A549 (cell line): ENCODE measurements around the gene RCE1. TPM values are rescaled to one million over a fixed set of nuclear protein-coding genes. Genes with fewer than 3 reads are reported as not detected.

Source experiments
- ATAC-seq, 2 experiments: fragments of 200-7000 bp in 1 of 2; fragments of >200 bp in 1 of 2; cut with Nextera tagmentation in 1 of 2; cut with Tn5 transposase in 1 of 2; 3 replicates each; pipeline versions ENCODE4 v1.8.0 to v1.9.1; 2018 to 2020; ENCODE audit warnings: mild to moderate bottlenecking in 1 of 2, moderate library complexity in 1 of 2
- CTCF ChIA-PET: fragments of 300-600 bp; sonication (Branson Sonifier 250); formaldehyde crosslinking; extraction: SDS; loops from one replicate; lab custom pipeline; 2021; ENCODE audit warnings: antibody characterized with exemption, inconsistent platforms; lab: Yijun Ruan, JAX
- POLR2A ChIA-PET: fragments of 350-600 bp; formaldehyde crosslinking; extraction: SDS; loops from one replicate; lab custom pipeline; 2021; ENCODE audit warnings: antibody characterized with exemption, inconsistent platforms; lab: Yijun Ruan, JAX
- DNase-seq, 2 experiments: peaks; one replicate each; pipeline versions ENCODE4 v3.0.0 to v3.0.0-alpha.2; 2011 to 2016; ENCODE audit warnings: low read depth in 1 of 2, low spot score in 1 of 2
- FAIRE-seq: peaks from 2 replicates; lab custom pipeline; 2011; peaks lifted over from hg19 to GRCh38; lab: Jason Lieb, UNC
- H3K27ac ChIP-seq, 2 experiments: fragments of >200 bp; sonication (Bioruptor Twin); formaldehyde crosslinking; 3 replicates each; pipeline ENCODE4 v1.5.1; 2016 to 2017
- H3K4me1 ChIP-seq: fragments of >200 bp; sonication (Bioruptor Twin); formaldehyde crosslinking; 3 replicates; pipeline ENCODE4 v1.6.1; 2016
- H3K4me2 ChIP-seq: fragments of >200 bp; sonication (Bioruptor Twin); formaldehyde crosslinking; 3 replicates; pipeline ENCODE4 v1.6.1; 2016
- H3K4me3 ChIP-seq: fragments of >200 bp; sonication (Bioruptor Twin); formaldehyde crosslinking; 3 replicates; pipeline ENCODE4 v1.5.1; 2016
- H3K9me3 ChIP-seq: fragments of >200 bp; sonication (Bioruptor Twin); formaldehyde crosslinking; 3 replicates; pipeline ENCODE4 v1.6.1; 2016
- CBX2 ChIP-seq: fragments of 200-600 bp; sonication (generic); IDR thresholded peaks from 2 replicates; pipeline ENCODE4 v1.6.1; 2016; ENCODE audit warnings: low read depth, mild to moderate bottlenecking, borderline replicate concordance
- CBX8 ChIP-seq: fragments of 200-600 bp; sonication (generic); IDR thresholded peaks from 2 replicates; pipeline ENCODE4 v1.6.1; 2016
- CEBPB ChIP-seq, 2 experiments: fragments of >200 bp in 1 of 2; sonication (Bioruptor Twin) in 1 of 2; formaldehyde crosslinking in 1 of 2; IDR thresholded peaks; 2 replicates each; pipeline ENCODE4 v1.6.1; 2012 to 2016
- CHD2 ChIP-seq: fragments of 150-350 bp; IDR thresholded peaks from 2 replicates; pipeline ENCODE4 v1.6.1; 2014; ENCODE audit warnings: low read length; ENCODE audit not compliant: partially characterized antibody
- EHF ChIP-seq: fragments of 250-450 bp; sonication (Bioruptor Pico); IDR thresholded peaks from 2 replicates; pipeline ENCODE4 v1.5.0; 2020; ENCODE audit warnings: mild to moderate bottlenecking
- EP300 ChIP-seq, 2 experiments: fragments of >200 bp; sonication (Bioruptor Twin); formaldehyde crosslinking; IDR thresholded peaks; 2 replicates in 1 of 2; 3 replicates in 1 of 2; pipeline ENCODE4 v1.6.1; 2016 to 2017
- FOSB ChIP-seq: fragments of 250-450 bp; sonication (Bioruptor Pico); IDR thresholded peaks from 2 replicates; pipeline ENCODE4 v1.5.0; 2020; ENCODE audit warnings: mild to moderate bottlenecking, moderate library complexity
- FOSL2 ChIP-seq, 2 experiments: fragments of 450-650 bp in 1 of 2; fragments of >200 bp in 1 of 2; sonication (Bioruptor Twin) in 1 of 2; formaldehyde crosslinking; IDR thresholded peaks; 2 replicates each; pipeline versions ENCODE4 v1.5.0 to v1.6.1; 2016 to 2020; ENCODE audit warnings: mild to moderate bottlenecking in 1 of 2, moderate library complexity in 1 of 2
- FOXS1 ChIP-seq: fragments of 250-450 bp; sonication (Bioruptor Pico); IDR thresholded peaks from 2 replicates; pipeline ENCODE4 v1.5.0; 2020; ENCODE audit warnings: mild to moderate bottlenecking, moderate library complexity
- HDAC2 ChIP-seq: fragments of 200-600 bp; sonication (generic); IDR thresholded peaks from 2 replicates; pipeline ENCODE4 v1.6.1; 2016
- HEYL ChIP-seq: fragments of 250-450 bp; sonication (Bioruptor Pico); IDR thresholded peaks from 2 replicates; pipeline ENCODE4 v1.8.0; 2021; ENCODE audit warnings: mild to moderate bottlenecking, moderate library complexity
- HOXA7 ChIP-seq: fragments of 250-450 bp; sonication (Bioruptor Pico); IDR thresholded peaks from 2 replicates; pipeline ENCODE4 v1.5.0; 2020; ENCODE audit warnings: mild to moderate bottlenecking, moderate library complexity
- HOXB5 ChIP-seq: fragments of 250-450 bp; sonication (Bioruptor Pico); IDR thresholded peaks from 2 replicates; pipeline ENCODE4 v1.5.0; 2020; ENCODE audit warnings: mild to moderate bottlenecking, moderate library complexity
- JUN ChIP-seq, 2 experiments: fragments of >200 bp; sonication (Bioruptor Twin); formaldehyde crosslinking; IDR thresholded peaks; 2 replicates in 1 of 2; 3 replicates in 1 of 2; pipeline ENCODE4 v1.6.1; 2016 to 2017
- KDM5A ChIP-seq: fragments of 200-600 bp; sonication (generic); IDR thresholded peaks from 2 replicates; pipeline ENCODE4 v1.6.1; 2016; ENCODE audit warnings: antibody characterized with exemption, mild to moderate bottlenecking
- MAFK ChIP-seq: fragments of 450-650 bp; IDR thresholded peaks from 2 replicates; pipeline ENCODE4 v1.6.1; 2014; ENCODE audit not compliant: partially characterized antibody
- MAZ ChIP-seq: fragments of 150-350 bp; IDR thresholded peaks from 2 replicates; pipeline ENCODE4 v1.6.1; 2014; ENCODE audit warnings: antibody characterized with exemption, low read depth, low read length, borderline replicate concordance
- MYC ChIP-seq: IDR thresholded peaks from 2 replicates; pipeline ENCODE4 v1.6.1; 2012; ENCODE audit warnings: mild to moderate bottlenecking, inconsistent platforms, low read length, improper control_type of control experiment, borderline replicate concordance
- NFE2L2 ChIP-seq: fragments of 150-350 bp; conservative IDR thresholded peaks from 2 replicates; pipeline ENCODE4 v1.6.1; 2014; ENCODE audit warnings: low read length
- PHF8 ChIP-seq: fragments of 200-600 bp; sonication (generic); IDR thresholded peaks from 2 replicates; pipeline ENCODE4 v1.6.1; 2016; ENCODE audit warnings: low read depth, mild to moderate bottlenecking, antibody characterized with exemption, moderate library complexity, borderline replicate concordance
- POLR2AphosphoS2 ChIP-seq: conservative IDR thresholded peaks from 2 replicates; pipeline ENCODE4 v1.6.1; 2012; ENCODE audit warnings: low read length, improper control_type of control experiment, inconsistent platforms
- RAD21 ChIP-seq, 2 experiments: fragments of >200 bp in 1 of 2; sonication (Bioruptor Twin) in 1 of 2; formaldehyde crosslinking in 1 of 2; IDR thresholded peaks in 1 of 2; conservative IDR thresholded peaks in 1 of 2; 2 replicates in 1 of 2; 3 replicates in 1 of 2; pipeline ENCODE4 v1.6.1; 2012 to 2018; ENCODE audit warnings: inconsistent platforms in 1 of 2
- RCOR1 ChIP-seq: fragments of 150-350 bp; IDR thresholded peaks from 2 replicates; pipeline ENCODE4 v1.6.1; 2014; ENCODE audit warnings: antibody characterized with exemption, low read length, low read depth
- TFCP2L1 ChIP-seq: fragments of 250-450 bp; sonication (Bioruptor Pico); IDR thresholded peaks from 2 replicates; pipeline ENCODE4 v1.5.0; 2021; ENCODE audit warnings: mild to moderate bottlenecking
- ZFP36 ChIP-seq: fragments of 450-650 bp; IDR thresholded peaks from 2 replicates; pipeline ENCODE4 v1.6.1; 2014; ENCODE audit warnings: borderline replicate concordance; ENCODE audit not compliant: partially characterized antibody
- WGBS: methylation state at CpG from one replicate; pipeline ENCODE4 v1.1.6; 2017; ENCODE audit errors: missing lambda C conversion rate; 5-methylcytosine and 5-hydroxymethylcytosine counted together
- polyA minus RNA-seq: library from RNA; depleted of rRNA, polyadenylated mRNA; stranded (reverse); fragments of >200 nt; gene quantifications from 2 replicates; pipeline ENCODE4 v1.2.3, GENCODE V29; 2011; rRNA and poly(A)+ RNA removed
- polyA plus RNA-seq, 4 experiments: library from polyadenylated mRNA; depleted of rRNA in 3 of 4; stranded (reverse); fragments of >200 nt; fragmentation: RNase III in 1 of 4; extraction: RNeasy Plus Mini Kit Qiagen cat#74134 plus additional on column Dnase treatment in 1 of 4; gene quantifications; 2 replicates in 3 of 4; 3 replicates in 1 of 4; pipeline ENCODE4 v1.2.3, GENCODE V29; 2011 to 2017
- TF ChIP-seq, protein P1 (sequence below): fragments of 200-600 bp; sonication (generic); IDR thresholded peaks from 2 replicates; pipeline ENCODE4 v1.6.1; 2016; ENCODE audit warnings: antibody characterized with exemption, mild to moderate bottlenecking, moderate library complexity
- TF ChIP-seq, protein P2 (sequence below): IDR thresholded peaks from 2 replicates; pipeline ENCODE4 v1.6.1; 2012
- TF ChIP-seq, protein P3 (sequence below): fragments of 250-450 bp; sonication (Bioruptor Pico); IDR thresholded peaks from 2 replicates; pipeline ENCODE4 v1.5.0; 2020; ENCODE audit warnings: low read depth, mild to moderate bottlenecking, moderate library complexity
- TF ChIP-seq, protein P4 (sequence below): IDR thresholded peaks from 2 replicates; pipeline ENCODE4 v1.6.1; 2012; ENCODE audit warnings: low read depth, borderline replicate concordance
- TF ChIP-seq, protein P5 (sequence below): fragments of >200 bp; sonication (Bioruptor Twin); formaldehyde crosslinking; IDR thresholded peaks from 3 replicates; pipeline ENCODE4 v1.6.1; 2016

RCE1 gene, protein sequence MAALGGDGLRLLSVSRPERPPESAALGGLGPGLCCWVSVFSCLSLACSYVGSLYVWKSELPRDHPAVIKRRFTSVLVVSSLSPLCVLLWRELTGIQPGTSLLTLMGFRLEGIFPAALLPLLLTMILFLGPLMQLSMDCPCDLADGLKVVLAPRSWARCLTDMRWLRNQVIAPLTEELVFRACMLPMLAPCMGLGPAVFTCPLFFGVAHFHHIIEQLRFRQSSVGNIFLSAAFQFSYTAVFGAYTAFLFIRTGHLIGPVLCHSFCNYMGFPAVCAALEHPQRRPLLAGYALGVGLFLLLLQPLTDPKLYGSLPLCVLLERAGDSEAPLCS
- polyA plus RNA-seq (2011; rRNA removed) (20.3 and 22.1 TPM in 2 replicates), polyA plus RNA-seq (2017; fragmentation: RNase III; extraction: RNeasy Plus Mini Kit Qiagen cat#74134 plus additional on column Dnase treatment) (21.3 to 23.3 TPM (median 22.5 TPM) in 3 replicates), polyA minus RNA-seq (19.6 and 26.8 TPM in 2 replicates)
- 49.2 and 69.1 TPM in 2 replicates for polyA plus RNA-seq (2012; cell fraction: cytosol; rRNA removed)
- 128 and 157 TPM in 2 replicates for polyA plus RNA-seq (2012; cell fraction: nucleus; rRNA removed)

DNA sequence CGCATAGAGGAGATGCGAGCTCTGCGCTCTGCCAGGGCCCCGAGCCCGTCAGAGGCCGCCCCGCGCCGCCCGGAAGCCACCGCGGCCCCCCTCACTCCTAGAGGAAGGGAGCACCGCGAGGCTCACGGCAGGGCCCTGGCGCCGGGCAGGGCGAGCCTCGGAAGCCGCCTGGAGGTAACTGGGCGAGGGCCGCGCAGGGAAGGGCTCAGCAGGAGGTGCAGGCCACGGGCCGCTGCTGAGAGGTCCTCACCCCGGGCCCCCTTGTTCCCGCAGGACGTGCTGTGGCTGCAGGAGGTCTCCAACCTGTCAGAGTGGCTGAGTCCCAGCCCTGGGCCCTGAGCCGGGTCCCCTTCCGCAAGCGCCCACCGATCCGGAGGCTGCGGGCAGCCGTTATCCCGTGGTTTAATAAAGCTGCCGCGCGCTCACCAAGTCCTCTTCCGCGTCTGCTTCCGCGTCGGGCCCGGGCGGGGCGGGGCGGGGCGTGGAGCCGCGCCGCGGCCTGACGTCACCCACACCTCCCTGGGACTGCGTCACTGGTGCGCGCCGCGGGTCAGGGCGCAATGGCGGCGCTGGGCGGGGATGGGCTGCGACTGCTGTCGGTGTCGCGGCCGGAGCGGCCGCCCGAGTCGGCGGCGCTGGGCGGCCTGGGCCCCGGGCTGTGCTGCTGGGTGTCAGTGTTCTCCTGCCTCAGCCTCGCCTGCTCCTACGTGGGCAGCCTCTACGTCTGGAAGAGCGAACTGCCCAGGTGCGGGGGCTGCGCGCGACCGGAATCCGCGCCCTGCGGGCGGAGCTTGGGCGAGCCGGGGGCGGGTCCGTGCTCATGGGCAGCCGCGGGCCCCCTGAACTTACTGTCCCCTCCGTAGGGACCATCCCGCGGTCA, at the start of gene RCE1:
Gene RCE1, plus strand, starts transcription at position 546 of the 880 bp plus-strand sequence. Its CDS starts 15 bp downstream, at position 561.
- H3K4me2 ChIP-seq, result peak within 1 kb of the TSS; percentile 99
- POLR2A ChIA-PET, result interaction anchor here (0.6 to 4.9 kb wide), 18 partner anchors 9 to 445 kb away, joined by 3 to 53 read pairs (median 4); partner anchors contain the start of genes RBM4, RBM4B and SYT12
- peak within 1 kb of the TSS; percentile 98 to 99 for H3K27ac ChIP-seq
- H3K4me1 ChIP-seq, result peaks cover 45% of the 10 kb centered on the region
- peak; percentile 78 to 93 for DNase-seq
- WGBS, result 3% methylated on average over 12 of the region's 98 CpGs
- ATAC-seq, result peak; percentile 74 to 79
- no peak for FAIRE-seq
- CTCF ChIA-PET, result interaction anchor here (0.5 to 5.5 kb wide), 11 partner anchors 8 to 429 kb away, joined by 3 to 30 read pairs (median 6); partner anchors contain the start of genes C11orf86 and MRPL11
- H3K9me3 ChIP-seq, result no peaks in the 10 kb centered on the region
- H3K4me3 ChIP-seq, result peak within 1 kb of the TSS; percentile 95
- TF ChIP-seq FOSB (CRISPR knock-in tag), result 0 out of 2 replicates have a peak, but pooled peaks have one; percentile 66
- TF ChIP-seq MAFK, result no peak
- no peak for TF ChIP-seq CBX8
- TF ChIP-seq RAD21 (conservative IDR thresholded peaks at IDR 0.05 in 1 of 2, IDR thresholded peaks at IDR 0.05 in 1 of 2), result peak in 1 of 2 experiments; percentile 31; a peak in 2 of 5 replicates
- TF ChIP-seq PHF8, result peak; percentile 96
- TF ChIP-seq ZFP36, result no peak
- TF ChIP-seq NFE2L2, result no peak
- no peak for TF ChIP-seq RCOR1
- TF ChIP-seq, protein P1, sequence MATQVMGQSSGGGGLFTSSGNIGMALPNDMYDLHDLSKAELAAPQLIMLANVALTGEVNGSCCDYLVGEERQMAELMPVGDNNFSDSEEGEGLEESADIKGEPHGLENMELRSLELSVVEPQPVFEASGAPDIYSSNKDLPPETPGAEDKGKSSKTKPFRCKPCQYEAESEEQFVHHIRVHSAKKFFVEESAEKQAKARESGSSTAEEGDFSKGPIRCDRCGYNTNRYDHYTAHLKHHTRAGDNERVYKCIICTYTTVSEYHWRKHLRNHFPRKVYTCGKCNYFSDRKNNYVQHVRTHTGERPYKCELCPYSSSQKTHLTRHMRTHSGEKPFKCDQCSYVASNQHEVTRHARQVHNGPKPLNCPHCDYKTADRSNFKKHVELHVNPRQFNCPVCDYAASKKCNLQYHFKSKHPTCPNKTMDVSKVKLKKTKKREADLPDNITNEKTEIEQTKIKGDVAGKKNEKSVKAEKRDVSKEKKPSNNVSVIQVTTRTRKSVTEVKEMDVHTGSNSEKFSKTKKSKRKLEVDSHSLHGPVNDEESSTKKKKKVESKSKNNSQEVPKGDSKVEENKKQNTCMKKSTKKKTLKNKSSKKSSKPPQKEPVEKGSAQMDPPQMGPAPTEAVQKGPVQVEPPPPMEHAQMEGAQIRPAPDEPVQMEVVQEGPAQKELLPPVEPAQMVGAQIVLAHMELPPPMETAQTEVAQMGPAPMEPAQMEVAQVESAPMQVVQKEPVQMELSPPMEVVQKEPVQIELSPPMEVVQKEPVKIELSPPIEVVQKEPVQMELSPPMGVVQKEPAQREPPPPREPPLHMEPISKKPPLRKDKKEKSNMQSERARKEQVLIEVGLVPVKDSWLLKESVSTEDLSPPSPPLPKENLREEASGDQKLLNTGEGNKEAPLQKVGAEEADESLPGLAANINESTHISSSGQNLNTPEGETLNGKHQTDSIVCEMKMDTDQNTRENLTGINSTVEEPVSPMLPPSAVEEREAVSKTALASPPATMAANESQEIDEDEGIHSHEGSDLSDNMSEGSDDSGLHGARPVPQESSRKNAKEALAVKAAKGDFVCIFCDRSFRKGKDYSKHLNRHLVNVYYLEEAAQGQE, result no peak
- no peak for TF ChIP-seq HOXA7 (CRISPR knock-in tag)
- TF ChIP-seq HDAC2, result no peak
- TF ChIP-seq, protein P2, sequence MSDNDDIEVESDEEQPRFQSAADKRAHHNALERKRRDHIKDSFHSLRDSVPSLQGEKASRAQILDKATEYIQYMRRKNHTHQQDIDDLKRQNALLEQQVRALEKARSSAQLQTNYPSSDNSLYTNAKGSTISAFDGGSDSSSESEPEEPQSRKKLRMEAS, result peak; percentile 77
- 0 out of 2 replicates have a peak, but pooled peaks have one; percentile 21 for TF ChIP-seq HOXB5 (CRISPR knock-in tag)
- TF ChIP-seq TFCP2L1, result 0 out of 2 replicates have a peak, but pooled peaks have one; percentile 47
- no peak for TF ChIP-seq CBX2
- TF ChIP-seq, protein P3, sequence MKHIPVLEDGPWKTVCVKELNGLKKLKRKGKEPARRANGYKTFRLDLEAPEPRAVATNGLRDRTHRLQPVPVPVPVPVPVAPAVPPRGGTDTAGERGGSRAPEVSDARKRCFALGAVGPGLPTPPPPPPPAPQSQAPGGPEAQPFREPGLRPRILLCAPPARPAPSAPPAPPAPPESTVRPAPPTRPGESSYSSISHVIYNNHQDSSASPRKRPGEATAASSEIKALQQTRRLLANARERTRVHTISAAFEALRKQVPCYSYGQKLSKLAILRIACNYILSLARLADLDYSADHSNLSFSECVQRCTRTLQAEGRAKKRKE (CRISPR knock-in tag), result no peak
- TF ChIP-seq KDM5A, result peak; percentile 87
- TF ChIP-seq EP300 (IDR thresholded peaks at IDR 0.05), result no peak
- TF ChIP-seq EHF (CRISPR knock-in tag), result 0 out of 2 replicates have a peak, but pooled peaks have one; percentile 40
- TF ChIP-seq MYC, result peak; percentile 70
- TF ChIP-seq, protein P4, sequence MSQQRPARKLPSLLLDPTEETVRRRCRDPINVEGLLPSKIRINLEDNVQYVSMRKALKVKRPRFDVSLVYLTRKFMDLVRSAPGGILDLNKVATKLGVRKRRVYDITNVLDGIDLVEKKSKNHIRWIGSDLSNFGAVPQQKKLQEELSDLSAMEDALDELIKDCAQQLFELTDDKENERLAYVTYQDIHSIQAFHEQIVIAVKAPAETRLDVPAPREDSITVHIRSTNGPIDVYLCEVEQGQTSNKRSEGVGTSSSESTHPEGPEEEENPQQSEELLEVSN, result 0 out of 2 replicates have a peak, but pooled peaks have one; percentile 17
- peak; percentile 76; the same call in 1 of the 2 replicates for TF ChIP-seq POLR2AphosphoS2
- TF ChIP-seq CEBPB (IDR thresholded peaks at IDR 0.05), result no peak
- TF ChIP-seq JUN (IDR thresholded peaks at IDR 0.05), result peak; percentile 90 to 96
- TF ChIP-seq FOSL2 (IDR thresholded peaks at IDR 0.05), result no peak
- peak; percentile 51 for TF ChIP-seq FOSL2 (CRISPR knock-in tag; IDR thresholded peaks at IDR 0.05)
- no peak for TF ChIP-seq FOXS1
- TF ChIP-seq, protein P5, sequence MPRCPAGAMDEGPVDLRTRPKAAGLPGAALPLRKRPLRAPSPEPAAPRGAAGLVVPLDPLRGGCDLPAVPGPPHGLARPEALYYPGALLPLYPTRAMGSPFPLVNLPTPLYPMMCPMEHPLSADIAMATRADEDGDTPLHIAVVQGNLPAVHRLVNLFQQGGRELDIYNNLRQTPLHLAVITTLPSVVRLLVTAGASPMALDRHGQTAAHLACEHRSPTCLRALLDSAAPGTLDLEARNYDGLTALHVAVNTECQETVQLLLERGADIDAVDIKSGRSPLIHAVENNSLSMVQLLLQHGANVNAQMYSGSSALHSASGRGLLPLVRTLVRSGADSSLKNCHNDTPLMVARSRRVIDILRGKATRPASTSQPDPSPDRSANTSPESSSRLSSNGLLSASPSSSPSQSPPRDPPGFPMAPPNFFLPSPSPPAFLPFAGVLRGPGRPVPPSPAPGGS, result peak; percentile 90
- TF ChIP-seq CHD2, result no peak
- TF ChIP-seq HEYL, result no peak
- no peak for TF ChIP-seq MAZ
